Activated CD4-positive, alpha-beta T cell treated with anti-CD3 and anti-CD28 coated beads for 4 hours (primary cell): ENCODE results near the gene LZTFL1.

Experiments
- DNase-seq, 2 donors: peaks; one replicate each; pipeline ENCODE4 v3.0.0-alpha.2; 2020

Gene LZTFL1

DNA sequence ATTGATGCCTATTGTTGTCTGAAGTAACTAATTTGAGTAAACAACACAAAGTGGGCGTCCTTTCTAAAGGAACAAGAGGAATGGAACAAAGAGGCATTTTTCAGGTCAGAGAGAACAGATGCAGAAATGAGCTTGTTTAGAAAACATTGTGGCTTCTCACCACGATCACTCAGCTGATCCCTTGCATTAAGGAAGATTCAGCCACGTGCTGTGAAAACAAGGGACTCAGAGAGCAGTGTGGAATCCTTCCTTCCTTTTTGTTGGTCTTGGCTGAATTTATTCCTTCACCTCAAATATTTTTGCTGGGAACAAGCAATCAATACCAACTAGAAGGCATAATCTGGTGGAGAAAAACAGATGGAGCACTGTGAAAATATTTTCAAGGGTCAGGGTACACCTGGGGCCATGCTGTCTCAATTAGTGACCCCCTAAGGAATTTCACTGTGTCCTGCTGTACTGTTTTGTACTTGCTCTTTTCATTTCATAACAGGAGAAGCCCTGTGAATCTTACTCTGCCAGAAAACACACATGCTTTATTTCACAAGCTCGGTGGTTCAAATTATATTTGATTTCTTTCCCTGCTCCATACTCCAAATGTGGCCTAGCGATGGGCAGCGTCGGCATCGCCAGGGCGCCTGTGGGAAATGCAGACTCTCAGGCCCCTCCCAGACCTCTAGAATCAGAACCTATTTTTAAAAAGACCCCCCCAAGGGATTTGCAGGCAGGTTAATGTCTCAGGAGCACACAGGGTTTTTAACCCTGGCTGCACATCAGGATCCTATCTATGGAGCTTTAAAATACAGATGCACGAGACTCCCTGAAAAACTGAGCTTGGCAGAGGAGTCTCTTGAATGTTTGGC, 34.0 kb downstream of the LZTFL1 start:
- no peak for DNase-seq

DNA sequence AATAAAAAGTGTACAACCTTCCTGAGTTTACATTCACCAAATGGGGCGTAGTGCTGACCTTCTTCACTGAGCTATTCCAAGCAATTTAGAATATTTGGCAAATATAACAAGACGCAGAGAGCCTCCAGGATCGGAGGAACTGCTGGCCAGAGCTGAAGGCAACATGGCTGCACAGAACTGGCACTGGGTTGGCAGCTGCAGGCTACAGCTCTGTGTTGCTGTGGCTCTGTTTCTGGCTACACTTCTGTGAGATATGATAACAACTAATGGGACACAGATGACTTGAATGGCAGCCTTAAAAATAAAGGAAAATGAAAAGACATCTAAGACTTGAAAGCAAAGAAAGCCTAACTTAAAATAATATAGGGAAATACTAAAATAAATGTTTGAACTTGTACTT, 34.8 kb downstream of the LZTFL1 start:
- no peak for DNase-seq

DNA sequence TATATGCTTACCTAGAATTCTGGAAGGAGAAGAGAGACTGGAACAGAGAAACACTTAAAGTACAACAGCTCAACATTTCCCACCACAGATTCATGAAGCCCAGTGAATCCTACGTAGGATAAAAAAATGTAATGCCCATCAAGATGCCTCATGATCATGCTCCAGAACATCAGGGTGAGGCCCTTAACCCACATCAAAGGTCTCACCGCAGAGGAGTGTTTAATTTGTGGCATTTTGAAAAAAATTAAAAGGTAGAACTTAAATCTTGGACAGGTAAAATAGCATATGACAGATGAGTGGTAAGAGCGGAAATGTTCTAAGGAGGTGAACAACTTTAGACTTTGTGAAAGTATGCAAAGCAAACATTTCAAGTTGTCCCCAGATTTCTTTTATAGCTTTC, 35.8 kb downstream of the LZTFL1 start:
- DNase-seq = no peak

DNA sequence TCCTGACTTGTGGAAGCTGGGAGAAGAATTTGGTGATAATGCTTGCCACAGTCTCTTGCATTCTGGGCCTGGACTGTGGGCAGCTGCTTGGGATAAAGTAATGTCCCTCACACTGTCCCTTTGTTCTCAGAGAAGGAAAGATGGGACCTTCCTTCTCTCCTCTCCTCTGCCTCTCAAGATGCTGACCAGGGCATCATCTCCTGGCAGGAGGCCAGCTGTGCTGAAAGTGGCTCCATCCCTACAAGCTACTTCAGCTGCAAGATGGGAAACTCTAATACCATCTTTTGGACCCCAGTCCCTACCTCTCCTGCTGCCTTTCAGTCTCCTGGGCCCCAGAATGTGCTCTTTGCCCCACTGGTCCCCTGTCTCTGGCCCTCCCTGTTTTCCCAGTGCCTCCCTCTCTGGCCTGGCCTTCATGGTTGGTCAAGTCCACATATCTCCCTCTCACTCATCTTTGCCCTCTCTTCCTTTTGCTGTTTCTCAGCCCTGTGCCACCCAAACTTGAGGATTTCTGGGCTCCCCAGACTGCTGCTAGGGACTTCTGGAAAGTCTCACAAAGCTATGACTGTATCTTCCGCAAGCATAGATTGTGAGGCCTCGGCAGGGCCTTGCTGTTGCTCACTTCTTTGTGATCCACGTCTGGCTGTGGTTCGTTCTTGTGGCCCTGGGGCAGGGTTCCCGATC, 38.5 kb downstream of the LZTFL1 start:
- DNase-seq = no peak

DNA sequence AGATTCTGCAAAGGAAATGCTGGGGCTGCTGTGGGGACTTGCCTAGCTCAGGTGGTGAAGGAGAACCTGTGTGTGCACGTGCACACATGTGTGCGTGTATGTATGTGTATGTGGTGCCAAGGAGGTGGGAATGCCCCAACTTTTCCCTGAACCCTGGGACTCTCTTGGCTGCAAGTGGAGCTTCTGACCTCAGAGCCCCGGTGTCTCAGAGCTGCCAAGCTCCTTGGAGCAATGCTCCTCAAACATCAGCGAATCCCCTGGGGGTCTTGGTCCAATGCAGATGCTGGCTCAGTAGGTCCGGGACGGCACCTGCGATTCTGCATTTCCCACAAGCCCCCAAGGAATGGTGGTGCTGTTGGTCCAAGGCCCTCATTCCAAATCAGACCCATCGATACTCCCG, 39.8 kb downstream of the LZTFL1 start:
- no peak for DNase-seq

DNA sequence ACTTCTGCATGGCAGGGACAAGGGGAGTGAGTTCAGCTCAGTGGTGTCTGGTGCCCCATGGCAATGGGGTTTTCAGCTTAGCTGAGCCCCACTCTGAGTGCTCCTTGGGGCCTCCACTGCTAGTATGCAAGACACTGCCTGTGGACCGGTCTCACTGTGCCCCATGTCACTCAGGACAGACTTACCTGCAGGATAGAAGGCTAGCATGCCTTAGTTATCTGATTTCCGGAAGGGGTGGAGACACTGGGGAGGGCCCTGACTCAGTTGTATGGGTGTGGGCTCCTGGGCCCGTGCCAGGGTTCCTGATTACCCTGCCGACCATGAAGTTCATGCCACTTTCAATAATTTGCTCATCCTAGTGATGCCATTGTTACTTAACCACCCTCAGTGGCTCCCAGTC, 41.3 kb downstream of the LZTFL1 start:
- DNase-seq = no peak

DNA sequence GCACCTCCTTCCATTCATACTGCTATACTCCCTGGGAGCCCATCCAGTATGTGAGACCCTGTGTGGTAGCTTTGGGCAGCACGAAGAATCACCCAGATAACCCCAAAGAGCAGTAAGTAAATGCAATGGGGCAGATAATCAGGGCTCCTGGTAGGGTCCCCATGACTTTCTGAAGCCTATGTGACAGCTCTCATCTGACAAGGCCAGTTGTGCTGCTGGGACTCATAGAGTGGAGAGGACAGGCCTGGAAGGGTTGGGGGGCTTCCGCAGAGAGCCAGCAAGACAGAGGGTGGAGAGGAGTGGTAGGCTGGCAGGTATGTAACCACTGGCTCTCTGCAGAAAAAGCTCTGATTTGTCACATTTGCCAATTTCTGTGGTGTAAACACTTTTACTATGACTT, 42.3 kb downstream of the LZTFL1 start:
- DNase-seq = no peak

DNA sequence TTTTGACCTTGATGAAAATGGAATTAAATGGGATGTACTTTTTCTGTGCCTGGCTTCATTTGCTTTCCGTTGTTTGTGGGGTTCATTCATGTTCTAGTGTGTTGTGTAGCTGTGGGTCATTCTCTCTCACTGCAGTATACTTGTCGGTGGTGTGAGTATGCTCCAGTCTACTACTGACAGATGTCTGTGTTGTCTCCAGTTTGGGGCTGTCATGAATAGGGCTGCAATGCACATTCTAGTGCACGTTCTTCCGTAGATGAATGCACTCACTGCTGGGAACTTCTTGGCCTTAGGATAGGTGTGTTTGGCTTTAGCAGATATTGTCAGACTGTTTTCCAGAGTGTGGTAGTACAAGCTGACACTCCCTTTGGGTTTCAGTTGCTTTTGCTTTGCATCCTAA, 43.9 kb downstream of the LZTFL1 start:
- no peak for DNase-seq

DNA sequence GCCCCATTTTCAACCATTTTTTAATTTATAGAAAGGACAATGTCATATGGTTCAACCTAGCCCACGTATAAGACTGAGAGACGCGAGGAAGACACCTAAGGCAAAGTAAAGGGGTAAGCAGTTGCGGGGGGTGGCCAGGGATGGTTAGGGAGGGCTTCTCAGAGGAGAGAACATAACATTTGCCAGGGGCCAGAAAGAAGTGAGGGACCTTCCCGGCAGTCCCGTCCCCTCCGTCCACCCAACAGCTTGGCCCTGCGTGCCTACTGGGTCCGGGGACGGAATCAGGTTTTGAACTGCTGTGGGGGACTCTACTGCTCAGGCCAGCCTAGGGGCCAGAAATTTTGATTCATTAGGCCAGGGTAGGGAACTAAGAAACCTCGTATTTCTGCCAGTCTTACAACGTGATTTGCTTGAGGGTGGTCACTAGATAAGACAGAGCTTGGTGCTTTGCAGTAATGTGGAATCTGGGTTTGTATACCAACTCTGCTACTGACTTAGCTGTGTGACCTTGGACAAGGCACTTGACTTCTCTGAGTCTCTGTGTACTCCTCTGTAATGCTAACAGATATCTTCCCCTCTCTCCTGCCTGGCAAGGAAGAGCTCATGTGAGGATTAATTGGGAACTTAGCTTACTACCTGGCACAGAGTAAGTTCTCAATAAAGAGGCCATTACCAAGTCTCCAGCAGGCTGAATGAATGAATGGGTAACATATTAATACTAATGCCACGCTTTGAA, 44.8 kb downstream of the LZTFL1 start:
- DNase-seq = no peak

DNA sequence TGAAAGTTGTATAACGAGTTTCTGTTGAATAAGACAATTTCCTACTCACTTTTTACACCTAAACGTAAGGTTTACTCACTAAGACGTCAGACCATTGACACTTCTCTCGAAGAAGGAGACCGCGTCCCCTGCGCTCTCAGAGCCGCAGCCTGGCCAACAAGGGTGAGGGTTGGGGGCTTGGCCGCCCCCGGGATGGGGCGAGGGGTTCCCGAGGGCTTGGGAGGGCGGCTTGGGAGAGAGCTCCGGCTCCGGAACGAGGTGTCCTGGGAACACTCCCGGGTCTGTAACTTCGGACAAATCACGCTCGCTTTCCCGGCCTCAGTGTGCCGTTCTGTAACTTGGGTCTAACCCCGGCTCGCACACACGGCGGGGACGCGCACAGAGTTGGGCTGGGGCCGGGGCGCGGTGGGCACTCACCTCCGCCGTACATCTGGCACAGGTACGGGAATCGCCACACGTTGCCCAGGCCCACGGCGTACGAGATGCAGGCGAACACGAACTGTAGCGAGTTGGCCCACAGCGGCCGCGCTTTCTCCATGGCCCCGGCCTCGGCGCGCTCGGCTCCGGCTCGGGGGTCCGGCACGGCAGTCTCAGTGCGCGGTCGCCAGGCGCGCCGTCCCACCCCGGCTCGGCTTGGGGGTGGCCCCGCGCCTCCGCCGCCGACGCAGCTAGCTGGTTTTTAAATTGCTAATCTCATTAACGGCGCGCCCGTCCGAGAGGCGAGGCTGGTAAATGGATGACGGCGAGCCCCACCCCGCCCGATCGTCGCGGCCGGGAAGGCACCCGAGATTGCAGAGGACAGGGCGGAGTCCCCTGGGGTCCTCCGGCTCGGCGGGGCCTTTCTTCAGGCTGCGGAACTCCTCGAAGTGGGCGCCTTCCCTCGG, 45.8 kb downstream of the LZTFL1 start, which contains the start of gene SLC6A20:
Gene SLC6A20, minus strand, starts transcription at position 655 of the 884 bp plus-strand sequence. Its CDS starts 117 bp downstream, at position 538.
- DNase-seq = peak in 1 of 2 donors; percentile 4

DNA sequence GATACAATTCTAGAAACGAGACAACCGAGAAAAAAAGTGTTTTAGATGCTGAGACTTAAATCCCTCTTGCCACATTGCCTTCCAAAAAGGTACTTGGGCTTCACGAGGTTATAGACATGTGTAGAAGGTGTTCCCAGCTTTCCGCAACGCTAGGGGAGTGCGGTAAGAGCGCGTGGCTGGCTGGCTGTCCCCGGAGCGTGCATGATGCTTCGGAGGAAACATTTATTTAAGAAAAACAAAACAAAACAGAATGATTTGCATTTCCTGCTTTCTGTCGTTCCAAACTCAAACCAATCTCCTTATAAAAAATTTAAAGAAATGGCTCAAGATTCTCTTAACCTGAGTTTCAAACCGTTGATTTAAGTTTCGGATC, 46.4 kb downstream of the LZTFL1 start:
- DNase-seq = no peak

DNA sequence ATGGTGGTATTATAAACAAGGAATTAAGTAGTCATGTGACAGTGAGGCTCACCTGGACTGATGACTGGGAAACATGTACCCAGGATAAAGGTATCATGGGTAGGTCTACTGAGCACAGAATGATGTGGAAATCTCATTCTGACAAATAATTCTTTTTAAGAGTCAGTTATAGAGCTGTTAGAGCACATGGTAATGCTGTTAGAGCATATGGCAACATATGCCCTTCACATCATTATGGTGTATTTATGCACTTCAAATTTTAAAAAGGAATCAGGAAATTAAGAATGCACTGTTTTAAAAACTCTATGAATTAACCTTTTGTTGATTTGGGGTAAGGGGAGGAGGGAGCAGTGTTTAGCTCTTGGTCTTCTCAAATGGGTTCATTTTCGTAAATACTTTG, 47.3 kb downstream of the LZTFL1 start:
- DNase-seq = no peak

DNA sequence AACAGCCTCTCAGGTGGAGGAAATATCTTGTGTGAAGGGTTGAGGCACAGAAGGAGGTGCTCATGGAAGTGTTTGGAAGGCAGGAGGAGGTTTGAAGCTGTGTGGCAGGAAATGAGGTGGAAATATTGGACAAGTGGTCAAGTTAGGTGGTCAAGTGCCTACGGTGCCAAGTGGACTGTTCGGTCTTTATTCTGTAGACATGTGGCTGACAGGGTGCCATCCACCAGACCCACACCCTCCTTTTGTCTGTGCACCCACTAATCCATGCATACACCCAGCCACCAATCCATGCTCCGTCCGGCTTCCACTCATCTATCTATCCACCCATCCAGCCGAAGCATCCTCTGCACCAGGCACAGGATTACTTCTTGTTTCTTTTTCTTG, 47.8 kb downstream of the LZTFL1 start:
- DNase-seq = no peak

DNA sequence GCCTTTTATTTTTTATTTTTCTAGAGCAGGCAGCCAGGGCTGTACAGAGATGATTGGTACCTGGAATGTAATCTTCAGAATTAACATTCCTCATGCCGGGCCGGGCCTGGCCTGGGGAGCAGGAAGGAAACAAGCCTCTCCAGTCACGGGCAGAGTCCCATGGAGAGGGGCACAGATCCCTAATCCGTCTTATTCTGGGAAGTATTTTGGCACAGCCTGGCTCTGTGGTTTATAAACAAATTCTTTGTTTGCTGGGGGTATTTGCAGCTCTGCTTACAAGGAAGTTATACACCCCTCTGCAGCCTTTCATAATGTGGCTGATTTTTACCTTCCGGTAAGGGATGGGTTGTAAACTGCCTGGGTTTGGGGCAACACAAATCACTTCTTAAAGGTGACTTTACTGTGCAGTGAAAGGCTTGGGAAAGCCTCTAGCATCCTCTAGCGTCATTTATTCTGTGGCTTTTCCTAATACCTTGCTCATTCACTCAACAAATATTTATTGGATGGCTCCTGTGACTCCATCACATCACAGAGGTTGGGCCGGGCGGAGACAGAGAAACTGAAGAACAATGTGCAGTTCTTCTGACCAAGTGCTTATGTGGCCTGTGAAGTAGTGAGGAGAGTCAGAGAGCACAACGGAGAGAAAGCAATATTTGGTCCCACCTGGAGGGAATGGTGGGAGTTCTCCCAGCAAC, 48.3 kb downstream of the LZTFL1 start:
- DNase-seq = no peak

DNA sequence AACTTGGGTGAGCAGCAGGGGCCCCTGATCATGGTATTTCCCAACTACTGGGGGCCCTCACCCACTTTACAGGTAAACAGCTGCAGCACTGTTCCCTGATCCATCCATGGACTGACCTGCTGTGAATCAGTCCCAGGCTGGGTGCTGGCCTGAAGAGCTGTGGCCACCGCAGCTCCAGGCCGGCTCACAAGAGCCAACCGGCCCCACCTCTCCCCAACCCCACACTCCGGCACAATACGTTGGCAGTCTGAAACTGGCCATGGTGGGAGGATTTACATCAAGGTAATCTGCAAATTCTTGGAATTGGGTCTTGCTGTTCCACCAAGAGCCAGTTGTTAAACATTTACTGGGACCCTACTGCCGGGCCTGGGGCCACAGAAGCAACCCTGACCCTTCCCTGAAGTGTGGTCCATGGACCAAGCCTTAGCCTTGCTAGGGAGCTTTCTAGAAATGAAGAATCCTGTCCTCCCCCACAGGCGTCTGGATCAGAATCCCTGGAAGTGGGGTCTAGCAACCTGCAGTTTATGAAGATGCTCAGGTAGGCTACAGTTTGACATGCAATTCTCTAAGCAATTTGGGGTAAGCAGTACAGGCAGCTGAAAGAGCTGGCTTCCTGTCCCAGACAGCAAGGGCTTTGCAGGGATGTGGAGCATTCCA, 49.3 kb downstream of the LZTFL1 start:
- DNase-seq = no peak

DNA sequence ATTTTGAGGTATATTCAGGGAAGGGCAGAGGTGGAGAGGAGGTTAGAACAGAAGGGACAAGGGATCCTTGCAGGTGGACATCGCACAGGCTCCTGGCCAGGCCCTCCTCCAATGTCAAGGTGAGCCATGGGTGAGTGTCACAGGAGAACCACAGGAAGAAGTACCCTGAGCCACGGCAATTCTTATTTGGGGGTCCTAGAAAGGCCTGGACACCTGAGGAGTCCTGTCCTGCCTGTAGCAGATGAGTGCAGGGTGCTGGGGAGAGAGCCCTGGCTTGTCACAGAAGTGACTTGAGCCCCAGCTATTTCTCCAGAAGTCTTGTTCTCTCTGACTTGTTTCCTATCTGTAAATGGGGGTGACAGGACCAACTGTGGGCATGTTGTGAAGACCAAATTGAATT, 49.9 kb downstream of the LZTFL1 start:
- no peak for DNase-seq

DNA sequence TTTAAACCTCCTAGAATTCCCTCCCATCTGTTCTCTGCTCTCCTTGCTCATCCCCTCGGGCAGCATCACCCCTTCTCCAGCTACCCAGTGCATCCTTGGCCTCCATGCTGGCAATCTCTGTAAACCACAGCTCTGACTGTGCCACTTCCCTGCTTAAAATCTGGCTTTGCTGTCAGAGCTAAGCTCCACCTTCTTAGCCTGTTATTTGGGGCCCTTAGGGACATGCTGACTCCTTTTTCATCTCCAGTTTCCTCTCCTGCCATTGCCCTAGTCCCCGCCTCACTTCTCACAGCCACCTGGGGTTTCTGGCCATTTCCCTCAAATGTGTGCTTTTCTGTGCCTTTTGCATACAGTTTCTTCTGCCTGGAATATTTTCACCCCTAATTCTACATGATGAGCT, 51.3 kb downstream of the LZTFL1 start:
- DNase-seq = no peak

DNA sequence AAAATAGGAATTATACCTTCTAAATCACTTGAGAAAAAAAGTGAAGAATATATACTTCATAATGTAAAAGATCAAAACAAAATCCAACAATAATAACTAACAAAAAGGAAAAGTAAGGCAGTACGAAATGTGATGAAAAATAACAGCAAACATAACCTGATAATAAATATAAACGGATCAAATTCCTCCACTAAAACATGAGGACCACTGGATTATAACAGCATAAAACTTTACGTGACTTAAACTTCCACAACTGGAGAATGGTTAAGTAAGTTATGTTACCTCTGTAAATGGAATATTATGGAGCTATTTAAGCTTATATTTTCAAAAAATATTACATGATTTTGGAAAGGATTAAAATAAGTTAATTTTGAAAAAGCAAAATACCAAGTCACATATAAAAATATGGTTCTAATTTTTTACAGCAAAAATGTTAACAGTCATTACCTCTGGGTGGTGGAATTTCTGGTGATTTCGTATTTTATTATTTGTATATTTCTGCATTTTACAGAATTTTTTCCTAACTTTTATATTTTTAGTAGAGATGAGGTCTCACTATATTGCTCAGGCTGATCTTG, 52.6 kb downstream of the LZTFL1 start:
- no peak for DNase-seq

DNA sequence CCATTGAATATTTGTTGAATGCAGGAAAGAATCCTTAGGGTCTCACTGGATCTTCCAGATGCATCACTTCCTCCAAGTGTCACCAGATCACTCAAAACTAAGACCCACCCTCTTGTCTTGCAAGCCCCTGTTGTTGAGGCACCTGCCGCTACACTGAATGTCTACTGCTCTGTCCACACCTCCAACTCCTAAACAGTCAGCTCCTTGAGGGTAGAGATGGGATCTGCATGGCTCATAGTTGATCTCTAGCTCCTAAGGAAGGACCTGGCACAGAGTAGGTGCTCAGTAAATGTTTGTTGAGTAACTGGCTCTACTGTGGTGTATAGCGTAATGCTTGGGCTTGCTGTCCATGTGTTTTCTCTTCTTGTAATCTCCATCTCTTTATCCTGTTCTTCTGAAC, 54.4 kb downstream of the LZTFL1 start:
- DNase-seq = no peak

DNA sequence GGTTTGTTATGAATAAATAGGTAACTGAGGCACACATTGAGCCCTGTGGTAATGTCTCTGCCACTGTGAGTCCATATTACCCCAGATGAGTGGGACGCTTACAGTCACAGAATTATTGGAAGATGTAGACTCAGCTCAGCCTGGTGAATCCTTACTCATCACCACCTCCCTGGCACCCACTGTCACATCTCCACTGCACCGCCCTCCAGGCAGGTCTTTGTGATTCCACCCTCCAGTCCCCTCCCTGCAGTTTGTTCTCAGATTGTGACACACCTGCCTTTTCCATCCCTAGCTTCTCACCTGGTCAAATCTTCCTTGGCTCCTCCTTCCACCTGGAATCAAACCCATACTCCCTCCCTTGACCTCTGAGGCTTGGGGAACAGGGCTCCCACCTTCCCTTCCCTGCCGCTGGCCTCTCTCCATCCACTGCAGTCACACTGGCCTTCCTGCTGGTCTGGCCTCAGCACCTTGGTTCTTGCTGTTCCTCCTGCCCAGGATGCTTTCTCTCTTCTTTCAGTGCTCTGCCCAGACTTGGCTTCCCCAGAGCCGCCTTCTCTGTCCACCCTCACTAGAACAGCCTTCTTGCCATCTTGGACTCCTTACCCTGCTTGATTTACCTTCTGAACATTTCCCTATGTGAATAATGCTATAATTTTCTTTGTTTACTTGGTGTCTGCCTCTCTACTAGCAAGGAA, 55.0 kb downstream of the LZTFL1 start:
- DNase-seq = no peak
